Measurements from ENCODE around the gene IL1R2. TPM values are rescaled to one million over a fixed set of nuclear protein-coding genes. Genes with fewer than 3 reads are reported as not detected.

The IL1R2 gene
- total and polyA plus RNA-seq, 9 of the 15 experiments (the other 6 are each of a cell fraction or from before 2014, with no cell fraction given) = 0.13 TPM; not detected in 8

- TF ChIP-seq, protein P1, sequence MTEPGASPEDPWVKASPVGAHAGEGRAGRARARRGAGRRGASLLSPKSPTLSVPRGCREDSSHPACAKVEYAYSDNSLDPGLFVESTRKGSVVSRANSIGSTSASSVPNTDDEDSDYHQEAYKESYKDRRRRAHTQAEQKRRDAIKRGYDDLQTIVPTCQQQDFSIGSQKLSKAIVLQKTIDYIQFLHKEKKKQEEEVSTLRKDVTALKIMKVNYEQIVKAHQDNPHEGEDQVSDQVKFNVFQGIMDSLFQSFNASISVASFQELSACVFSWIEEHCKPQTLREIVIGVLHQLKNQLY (CRISPR knock-in tag; conservative IDR thresholded peaks at IDR 0.05) = no peak
- no peak for TF ChIP-seq TGIF2 (CRISPR knock-in tag; IDR thresholded peaks at IDR 0.05)
- TF ChIP-seq KAT7 (CRISPR knock-in tag; IDR thresholded peaks at IDR 0.05; ENCODE audit: borderline replicate concordance) = 0 out of 2 replicates have a peak, but pooled peaks have one; percentile 63
- TF ChIP-seq ZBTB26 (CRISPR knock-in tag; IDR thresholded peaks at IDR 0.05) = no peak
- TF ChIP-seq ZNF197 (CRISPR knock-in tag; IDR thresholded peaks at IDR 0.05; ENCODE audit: low read depth) = no peak; the same call in 1 of the 2 replicates
- peak; percentile 13 for TF ChIP-seq NEUROD1 (IDR thresholded peaks at IDR 0.05; ENCODE audit: borderline replicate concordance, low read depth, low read length, partially characterized antibody)
- no peak for TF ChIP-seq ZNF431 (CRISPR knock-in tag; IDR thresholded peaks at IDR 0.05)
- no peak for TF ChIP-seq MTA2 (IDR thresholded peaks at IDR 0.05; ENCODE audit: low read depth)
- peak; percentile 72 for TF ChIP-seq CBFA2T2 (conservative IDR thresholded peaks at IDR 0.05)
- TF ChIP-seq ARNT (IDR thresholded peaks at IDR 0.05) = peak in 1 of 2 experiments; percentile 79; a peak in 3 of 4 replicates
- peak; percentile 23 to 91; a peak in 3 of 4 replicates for TF ChIP-seq RCOR1 (IDR thresholded peaks at IDR 0.05; ENCODE audit: borderline replicate concordance in 1 of 2, low read depth in 2 of 2, low read length in 2 of 2)
- TF ChIP-seq ZNF175 (CRISPR knock-in tag; IDR thresholded peaks at IDR 0.05; ENCODE audit: low read depth) = no peak
- TF ChIP-seq NCOA1 (IDR thresholded peaks at IDR 0.05; ENCODE audit: low read depth) = peak; percentile 59; the same call in 1 of the 2 replicates
- 0 out of 2 replicates have a peak, but pooled peaks have one; percentile 24 for TF ChIP-seq TRIM28 (IDR thresholded peaks at IDR 0.05)
- no peak for TF ChIP-seq RBM15 (IDR thresholded peaks at IDR 0.05; ENCODE audit: insufficient read depth, low read length)
- TF ChIP-seq ZNF347 (CRISPR knock-in tag; IDR thresholded peaks at IDR 0.05; ENCODE audit: low read depth) = no peak
- no peak for TF ChIP-seq SETDB1 (IDR thresholded peaks at IDR 0.05; ENCODE audit: low read length)
- TF ChIP-seq ZBTB49 (CRISPR knock-in tag; IDR thresholded peaks at IDR 0.05; ENCODE audit: borderline replicate concordance) = no peak
- peak; percentile 97 for TF ChIP-seq MAFF (IDR thresholded peaks at IDR 0.05; ENCODE audit: low read length)
- peak; percentile 72 for TF ChIP-seq ATF7 (IDR thresholded peaks at IDR 0.05)
- TF ChIP-seq KLF10 (CRISPR knock-in tag; IDR thresholded peaks at IDR 0.05) = no peak
- TF ChIP-seq EHMT2 (IDR thresholded peaks at IDR 0.05) = no peak
- TF ChIP-seq, protein P2, sequence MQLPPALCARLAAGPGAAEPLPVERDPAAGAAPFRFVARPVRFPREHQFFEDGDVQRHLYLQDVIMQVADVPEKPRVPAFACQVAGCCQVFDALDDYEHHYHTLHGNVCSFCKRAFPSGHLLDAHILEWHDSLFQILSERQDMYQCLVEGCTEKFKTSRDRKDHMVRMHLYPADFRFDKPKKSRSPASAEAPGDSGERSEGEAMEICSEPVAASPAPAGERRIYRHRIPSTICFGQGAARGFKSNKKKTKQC (CRISPR knock-in tag; IDR thresholded peaks at IDR 0.05) = no peak
- no peak for TF ChIP-seq ZC3H8 (IDR thresholded peaks at IDR 0.05)
- TF ChIP-seq JUNB (CRISPR knock-in tag; conservative IDR thresholded peaks at IDR 0.05) = no peak
Measured at GRCh38 chr2:102063941-102064678, 72.3 kb downstream of the IL1R2 start (continued).

Data from K562 (cell line).